Measurements from ENCODE around the gene PITRM1. TPM values are rescaled to one million over a fixed set of nuclear protein-coding genes. Genes with fewer than 3 reads are reported as not detected.

PITRM1 gene
- total RNA-seq, 1 donor from 2014 or later = 65.8 TPM

DNA sequence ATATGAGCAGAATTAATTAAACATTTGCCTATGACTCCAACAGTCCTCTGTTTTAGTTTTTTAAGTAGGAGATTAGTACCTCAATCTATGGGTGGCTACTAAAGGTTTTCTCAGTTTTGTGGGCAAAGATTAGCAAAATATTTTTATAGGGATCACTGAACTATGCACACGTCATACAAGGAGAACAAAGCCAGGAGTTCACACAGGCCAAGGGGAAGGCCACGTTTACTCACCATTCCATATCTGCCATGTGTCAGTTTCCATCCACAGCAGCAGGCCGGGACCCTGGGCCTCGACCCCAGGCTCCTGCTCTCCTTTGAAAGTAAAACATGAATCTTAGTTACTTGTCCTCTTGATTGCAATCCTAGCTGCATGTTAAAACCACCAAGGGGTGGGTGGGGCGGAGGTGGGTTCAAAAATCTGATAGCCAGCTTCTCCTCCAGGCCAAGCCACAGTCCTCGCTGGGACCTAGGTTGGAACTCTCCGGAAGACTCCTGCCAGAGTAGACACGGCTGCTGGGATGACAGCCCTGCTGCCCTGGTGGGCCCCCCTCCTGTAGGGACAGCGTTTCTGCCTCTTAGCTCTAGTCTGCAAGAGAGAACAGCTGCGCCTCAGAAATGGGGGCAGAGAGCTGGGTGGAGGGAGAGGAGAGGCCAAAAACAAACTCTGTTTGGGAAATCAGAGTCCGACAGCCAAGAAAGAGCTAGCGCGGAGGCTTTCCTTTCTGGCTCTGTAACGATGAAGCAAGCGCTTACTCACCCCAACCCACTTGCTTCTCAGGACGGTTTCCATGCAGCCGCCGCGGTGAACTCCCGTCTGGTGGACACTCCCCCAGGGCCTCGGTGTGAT lies 35.6 kb downstream of the PITRM1 start:
- TF ChIP-seq, protein P1, sequence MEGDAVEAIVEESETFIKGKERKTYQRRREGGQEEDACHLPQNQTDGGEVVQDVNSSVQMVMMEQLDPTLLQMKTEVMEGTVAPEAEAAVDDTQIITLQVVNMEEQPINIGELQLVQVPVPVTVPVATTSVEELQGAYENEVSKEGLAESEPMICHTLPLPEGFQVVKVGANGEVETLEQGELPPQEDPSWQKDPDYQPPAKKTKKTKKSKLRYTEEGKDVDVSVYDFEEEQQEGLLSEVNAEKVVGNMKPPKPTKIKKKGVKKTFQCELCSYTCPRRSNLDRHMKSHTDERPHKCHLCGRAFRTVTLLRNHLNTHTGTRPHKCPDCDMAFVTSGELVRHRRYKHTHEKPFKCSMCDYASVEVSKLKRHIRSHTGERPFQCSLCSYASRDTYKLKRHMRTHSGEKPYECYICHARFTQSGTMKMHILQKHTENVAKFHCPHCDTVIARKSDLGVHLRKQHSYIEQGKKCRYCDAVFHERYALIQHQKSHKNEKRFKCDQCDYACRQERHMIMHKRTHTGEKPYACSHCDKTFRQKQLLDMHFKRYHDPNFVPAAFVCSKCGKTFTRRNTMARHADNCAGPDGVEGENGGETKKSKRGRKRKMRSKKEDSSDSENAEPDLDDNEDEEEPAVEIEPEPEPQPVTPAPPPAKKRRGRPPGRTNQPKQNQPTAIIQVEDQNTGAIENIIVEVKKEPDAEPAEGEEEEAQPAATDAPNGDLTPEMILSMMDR (IDR thresholded peaks at IDR 0.05; ENCODE audit: partially characterized antibody, unreplicated experiment) = no peak
- H3K27me3 Mint-ChIP-seq (ENCODE audit: unreplicated experiment) = no peaks in the 10 kb centered on the region
- H3K9me3 Mint-ChIP-seq (ENCODE audit: unreplicated experiment) = peaks cover 1% of the 10 kb centered on the region
- no peak for DNase-seq
- H3K4me1 Mint-ChIP-seq (ENCODE audit: low read depth, unreplicated experiment) = peaks cover 3% of the 10 kb centered on the region
- no peaks in the 10 kb centered on the region for H3K36me3 Mint-ChIP-seq (ENCODE audit: unreplicated experiment)
- H3K27ac Mint-ChIP-seq (ENCODE audit: unreplicated experiment) = no peak overlapping the region
- H3K4me3 Mint-ChIP-seq (ENCODE audit: unreplicated experiment) = no peak overlapping the region

DNA sequence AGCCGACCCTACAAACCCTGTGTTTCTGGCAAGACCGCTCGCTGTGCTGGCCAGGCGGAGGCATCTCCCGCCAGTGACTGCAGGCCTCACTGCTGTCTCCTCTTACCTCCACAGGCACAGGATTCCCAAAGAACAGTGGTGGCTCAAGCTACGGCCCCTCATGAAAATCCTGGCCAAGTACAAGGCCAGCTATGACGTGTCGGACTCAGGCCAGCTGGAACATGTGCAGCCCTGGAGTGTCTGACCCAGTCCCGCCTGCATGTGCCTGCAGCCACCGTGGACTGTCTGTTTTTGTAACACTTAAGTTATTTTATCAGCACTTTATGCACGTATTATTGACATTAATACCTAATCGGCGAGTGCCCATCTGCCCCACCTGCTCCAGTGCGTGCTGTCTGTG lies 36.2 kb downstream of the PITRM1 start:
- H3K27ac Mint-ChIP-seq (ENCODE audit: unreplicated experiment) = no peak overlapping the region
- TF ChIP-seq, protein P1 (IDR thresholded peaks at IDR 0.05; ENCODE audit: partially characterized antibody, unreplicated experiment) = no peak
- DNase-seq = no peak
- H3K9me3 Mint-ChIP-seq (ENCODE audit: unreplicated experiment) = peaks cover 1% of the 10 kb centered on the region
- H3K4me3 Mint-ChIP-seq (ENCODE audit: unreplicated experiment) = no peak overlapping the region
- no peaks in the 10 kb centered on the region for H3K36me3 Mint-ChIP-seq (ENCODE audit: unreplicated experiment)
- H3K27me3 Mint-ChIP-seq (ENCODE audit: unreplicated experiment) = no peaks in the 10 kb centered on the region
- H3K4me1 Mint-ChIP-seq (ENCODE audit: low read depth, unreplicated experiment) = peaks cover 3% of the 10 kb centered on the region

DNA sequence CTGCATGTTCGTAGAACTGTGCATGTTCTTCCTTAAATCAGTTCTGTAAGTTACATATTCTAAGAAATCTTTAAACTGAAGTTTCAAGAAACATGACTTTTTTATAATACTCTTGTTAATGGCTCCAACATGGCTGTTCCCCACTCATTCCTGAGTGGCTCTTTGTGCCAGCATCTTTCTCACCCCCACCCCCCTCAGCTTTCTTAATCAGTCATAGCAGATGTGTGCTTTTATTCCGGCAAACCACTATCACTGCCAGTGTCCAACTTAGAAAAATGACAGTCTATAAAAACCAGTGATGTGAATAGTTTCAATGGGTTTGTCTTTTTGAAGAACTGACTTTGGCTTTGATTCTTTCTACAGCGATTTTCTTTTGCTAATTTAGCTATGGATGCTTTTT lies 37.6 kb downstream of the PITRM1 start:
- no peak overlapping the region for H3K4me3 Mint-ChIP-seq (ENCODE audit: unreplicated experiment)
- H3K27ac Mint-ChIP-seq (ENCODE audit: unreplicated experiment) = no peak overlapping the region
- no peaks in the 10 kb centered on the region for H3K27me3 Mint-ChIP-seq (ENCODE audit: unreplicated experiment)
- peaks cover 3% of the 10 kb centered on the region for H3K4me1 Mint-ChIP-seq (ENCODE audit: low read depth, unreplicated experiment)
- H3K9me3 Mint-ChIP-seq (ENCODE audit: unreplicated experiment) = peaks cover 1% of the 10 kb centered on the region
- no peak for DNase-seq
- H3K36me3 Mint-ChIP-seq (ENCODE audit: unreplicated experiment) = no peaks in the 10 kb centered on the region
- TF ChIP-seq, protein P1 (IDR thresholded peaks at IDR 0.05; ENCODE audit: partially characterized antibody, unreplicated experiment) = no peak

DNA sequence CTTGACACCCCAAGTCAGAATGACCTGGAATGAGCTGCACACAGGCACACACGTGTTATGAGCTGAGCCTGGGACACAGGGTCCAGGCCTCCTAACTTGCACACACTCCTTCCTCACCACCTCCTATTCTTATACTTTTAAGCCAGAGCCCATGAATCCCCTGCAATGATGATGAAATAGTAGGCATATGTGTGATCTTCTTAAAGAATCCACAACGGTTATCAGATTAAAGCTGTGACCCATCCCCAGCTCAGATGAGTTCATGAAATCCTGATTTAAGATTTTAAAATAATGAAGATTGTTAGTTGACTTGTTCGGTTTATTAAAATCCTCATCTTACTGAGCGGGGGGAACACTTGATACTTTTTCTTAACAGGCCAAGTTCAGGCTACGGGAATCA lies 38.6 kb downstream of the PITRM1 start:
- no peaks in the 10 kb centered on the region for H3K36me3 Mint-ChIP-seq (ENCODE audit: unreplicated experiment)
- H3K27me3 Mint-ChIP-seq (ENCODE audit: unreplicated experiment) = no peaks in the 10 kb centered on the region
- H3K4me1 Mint-ChIP-seq (ENCODE audit: low read depth, unreplicated experiment) = peaks cover 3% of the 10 kb centered on the region
- H3K4me3 Mint-ChIP-seq (ENCODE audit: unreplicated experiment) = no peak overlapping the region
- no peak for DNase-seq
- no peak overlapping the region for H3K27ac Mint-ChIP-seq (ENCODE audit: unreplicated experiment)
- TF ChIP-seq, protein P1 (IDR thresholded peaks at IDR 0.05; ENCODE audit: partially characterized antibody, unreplicated experiment) = no peak
- peaks cover 1% of the 10 kb centered on the region for H3K9me3 Mint-ChIP-seq (ENCODE audit: unreplicated experiment)

Measured in glutamatergic neuron (in vitro differentiated cells).